Adipose tissue (tissue), 3 donors: Measurements from ENCODE around the gene EBP. TPM values are rescaled to one million over a fixed set of nuclear protein-coding genes. Genes with fewer than 3 reads are reported as not detected.

ENCODE experiments used
- H3K27ac ChIP-seq: one replicate; pipeline ENCODE4 v1.5.1; 2013; ENCODE audit warnings: low read depth, low read length
- WGBS, 3 donors: extraction: QIAGEN DNeasy Blood & Tissue Kit; methylation state at CpG; one replicate each; pipeline ENCODE4 v1.1.7; 2013; 5-methylcytosine and 5-hydroxymethylcytosine counted together
- polyA plus RNA-seq, 3 donors: library from polyadenylated mRNA; stranded (reverse); fragments of 200-250 nt; gene quantifications; one replicate each; pipeline ENCODE4 v1.2.3, GENCODE V29; 2013
- donor health status: healthy with polysubstance abuse.
- donor health status: Bipolar disorder and iron deficiency.
- donor health status: healthy.

The EBP gene
- polyA plus RNA-seq, result 10 to 100 TPM; 35.9 to 47.2 (median 38.4) TPM

- H3K27ac ChIP-seq, result no peak within 1 kb of the TSS
- 1 to 33% (median 1%) methylated on average over 37 to 66 of the region's 66 CpGs for WGBS, 3 donors
These were observed at the start of gene EBP for GRCh38 chrX:48521353-48522243. EBP (plus strand) TSS chrX:48521808; CDS start chrX:48523772, 1,964 bp downstream.

- 29 to 84% (median 81%) methylated on average over 7 to 9 of the region's 9 CpGs for WGBS, 3 donors
- no peak overlapping the region for H3K27ac ChIP-seq
These were observed 49.4 kb upstream of the EBP start for GRCh38 chrX:48472225-48472624.

GRCh38 chrX:48472851-48473703 lies 48.5 kb upstream of the EBP start:
- no peak overlapping the region for H3K27ac ChIP-seq
- 28 to 67% (median 63%) methylated on average over 11 to 12 of the region's 12 CpGs for WGBS, 3 donors

GRCh38 chrX:48473704-48473990 lies 48.0 kb upstream of the EBP start:
- no peak overlapping the region for H3K27ac ChIP-seq
- WGBS, 3 donors, result 56 to 63% (median 57%) methylated on average over 5 to 9 of the region's 9 CpGs

GRCh38 chrX:48474127-48474526 lies 47.5 kb upstream of the EBP start:
- WGBS, 3 donors, result 54 to 74% (median 68%) methylated on average over 7 to 10 of the region's 10 CpGs
- H3K27ac ChIP-seq, result no peak overlapping the region

GRCh38 chrX:48474581-48474980 lies 47.0 kb upstream of the EBP start:
- no peak overlapping the region for H3K27ac ChIP-seq
- 76 to 85% (median 76%) methylated on average over 6 of the region's 6 CpGs for WGBS, 3 donors

GRCh38 chrX:48475296-48475695 lies 46.3 kb upstream of the EBP start:
- WGBS, 3 donors, result 2 to 31% (median 3%) methylated on average over 5 of the region's 5 CpGs
- no peak overlapping the region for H3K27ac ChIP-seq

- H3K27ac ChIP-seq, result no peak within 1 kb of the TSS
- WGBS, 3 donors, result 0 to 34% (median 0%) methylated on average over 60 to 75 of the region's 75 CpGs
These were observed 45.6 kb upstream of the EBP start, which contains the start of gene FTSJ1 for GRCh38 chrX:48475774-48476577. FTSJ1 (plus strand) TSS chrX:48476199; CDS start chrX:48478048, 1,849 bp downstream.

- WGBS, 3 donors, result 25 to 69% (median 52%) methylated on average over 4 of the region's 4 CpGs
- H3K27ac ChIP-seq, result no peak overlapping the region
These were observed 44.7 kb upstream of the EBP start for GRCh38 chrX:48476919-48477318.

- H3K27ac ChIP-seq, result no peak overlapping the region
- 68 to 94% (median 87%) methylated on average over 15 to 19 of the region's 19 CpGs for WGBS, 3 donors
These were observed 43.5 kb upstream of the EBP start for GRCh38 chrX:48477960-48478755.

- 72 to 90% methylated on average over 5 of the region's 5 CpGs; no CpG with 5 or more reads in 1 of the 3 donors for WGBS, 3 donors
- H3K27ac ChIP-seq, result no peak overlapping the region
These were observed 42.8 kb upstream of the EBP start for GRCh38 chrX:48478806-48479205.

GRCh38 chrX:48480142-48480541 lies 41.5 kb upstream of the EBP start:
- 92 to 98% (median 93%) methylated on average over 3 of the region's 3 CpGs for WGBS, 3 donors
- H3K27ac ChIP-seq, result no peak overlapping the region

GRCh38 chrX:48480583-48480982 lies 41.0 kb upstream of the EBP start:
- no peak overlapping the region for H3K27ac ChIP-seq
- 91 to 95% (median 92%) methylated on average over 3 of the region's 3 CpGs for WGBS, 3 donors

- WGBS, 3 donors, result 68 to 78% (median 72%) methylated on average over 5 to 7 of the region's 7 CpGs
- H3K27ac ChIP-seq, result no peak overlapping the region
These were observed 39.1 kb upstream of the EBP start for GRCh38 chrX:48482526-48482925.

GRCh38 chrX:48487362-48487798 lies 34.2 kb upstream of the EBP start:
- WGBS, 3 donors, result 75 to 83% (median 78%) methylated on average over 10 of the region's 10 CpGs
- H3K27ac ChIP-seq, result no peak overlapping the region

GRCh38 chrX:48488034-48488433 lies 33.6 kb upstream of the EBP start:
- 82 to 91% (median 85%) methylated on average over 3 of the region's 3 CpGs for WGBS, 3 donors
- no peak overlapping the region for H3K27ac ChIP-seq

GRCh38 chrX:48489296-48489695 lies 32.3 kb upstream of the EBP start:
- 81 to 98% (median 91%) methylated on average over 4 to 9 of the region's 9 CpGs for WGBS, 3 donors
- H3K27ac ChIP-seq, result no peak overlapping the region

- no peak overlapping the region for H3K27ac ChIP-seq
- 57 to 87% (median 57%) methylated on average over 2 of the region's 2 CpGs for WGBS, 3 donors
These were observed 31.7 kb upstream of the EBP start for GRCh38 chrX:48489892-48490291.
